Liver (tissue), 9 donors: ENCODE results near the gene KCNK7. TPM values are rescaled to one million over a fixed set of nuclear protein-coding genes. Genes with fewer than 3 reads are reported as not detected.

ENCODE experiments used
- DNase-seq: peaks from one replicate; pipeline ENCODE4 v3.0.0-alpha.2; 2017; ENCODE audit warnings: low spot score
- H3K27ac ChIP-seq, 2 donors: one replicate each; pipeline ENCODE4 v1.7.0; 2013; ENCODE audit warnings: inconsistent platforms in 2 of 2, low read length in 2 of 2, control low read depth in 1 of 2, low read depth in 1 of 2, mild to moderate bottlenecking in 1 of 2
- H3K27me3 ChIP-seq, 4 donors: one replicate each; pipeline versions ENCODE4 v1.6.1 to v1.7.0; 2013; ENCODE audit warnings: low read length in 3 of 4, inconsistent platforms in 1 of 4, mild to moderate bottlenecking in 1 of 4, moderate library complexity in 1 of 4; ENCODE audit not compliant: control insufficient read depth in 4 of 4, insufficient read depth in 4 of 4
- H3K36me3 ChIP-seq, 4 donors: one replicate each; pipeline versions ENCODE4 v1.6.1 to v1.7.0; 2013; ENCODE audit warnings: low read length in 3 of 4, mild to moderate bottlenecking in 3 of 4, low read depth in 1 of 4, moderate library complexity in 1 of 4; ENCODE audit not compliant: control insufficient read depth in 4 of 4, insufficient read depth in 3 of 4
- H3K4me1 ChIP-seq, 4 donors: one replicate each; pipeline versions ENCODE4 v1.6.1 to v1.7.0; 2013; ENCODE audit warnings: low read length in 3 of 4, mild to moderate bottlenecking in 3 of 4, moderate library complexity in 1 of 4; ENCODE audit not compliant: control insufficient read depth in 4 of 4, insufficient read depth in 4 of 4
- H3K4me3 ChIP-seq, 3 donors: one replicate each; pipeline versions ENCODE4 v1.6.1 to v1.7.0; 2013; ENCODE audit warnings: low read length in 3 of 3, control low read depth in 1 of 3, low read depth in 1 of 3, mild to moderate bottlenecking in 1 of 3
- H3K9ac ChIP-seq, 2 donors: one replicate each; pipeline ENCODE4 v1.7.0; 2013; ENCODE audit warnings: low read length in 2 of 2, mild to moderate bottlenecking in 2 of 2, moderate library complexity in 2 of 2, control low read depth in 1 of 2, low read depth in 1 of 2
- H3K9me3 ChIP-seq, 4 donors: one replicate each; pipeline versions ENCODE4 v1.6.1 to v1.7.0; 2013; ENCODE audit warnings: low read length in 3 of 4; ENCODE audit not compliant: control insufficient read depth in 4 of 4
- ATF3 ChIP-seq: IDR thresholded peaks from 2 replicates; pipeline ENCODE4 v1.6.1; 2016; ENCODE audit warnings: antibody characterized with exemption
- FOXA1 ChIP-seq: IDR thresholded peaks from 2 replicates; pipeline ENCODE4 v1.6.1; 2016; ENCODE audit warnings: antibody characterized with exemption
- FOXA2 ChIP-seq: IDR thresholded peaks from 2 replicates; pipeline ENCODE4 v1.6.1; 2016; ENCODE audit warnings: antibody characterized with exemption
- HNF4A ChIP-seq, 2 donors: conservative IDR thresholded peaks; 2 replicates each; pipeline ENCODE4 v1.6.1; 2016; ENCODE audit warnings: antibody characterized with exemption in 2 of 2, mild to moderate bottlenecking in 2 of 2
- JUND ChIP-seq, 2 donors: IDR thresholded peaks; 2 replicates each; pipeline ENCODE4 v1.6.1; 2016; ENCODE audit warnings: antibody characterized with exemption in 2 of 2
- MAX ChIP-seq: IDR thresholded peaks from 2 replicates; pipeline ENCODE4 v1.6.1; 2016; ENCODE audit warnings: antibody characterized with exemption
- RAD21 ChIP-seq, 2 donors: IDR thresholded peaks; 2 replicates each; pipeline ENCODE4 v1.6.1; 2016; ENCODE audit warnings: antibody characterized with exemption in 2 of 2, mild to moderate bottlenecking in 2 of 2
- REST ChIP-seq: IDR thresholded peaks from 2 replicates; pipeline ENCODE4 v1.6.1; 2016; ENCODE audit warnings: antibody characterized with exemption, mild to moderate bottlenecking
- RXRA ChIP-seq, 2 donors: IDR thresholded peaks; 2 replicates each; pipeline ENCODE4 v1.6.1; 2017 to 2018; ENCODE audit warnings: antibody characterized with exemption in 2 of 2, mild to moderate bottlenecking in 1 of 2
- SP1 ChIP-seq: IDR thresholded peaks from 2 replicates; pipeline ENCODE4 v1.6.1; 2018; ENCODE audit warnings: antibody characterized with exemption, mild to moderate bottlenecking
- TAF1 ChIP-seq: conservative IDR thresholded peaks from 2 replicates; pipeline ENCODE4 v1.6.1; 2016; ENCODE audit warnings: antibody characterized with exemption, mild to moderate bottlenecking
- YY1 ChIP-seq: IDR thresholded peaks from 2 replicates; pipeline ENCODE4 v1.6.1; 2016; ENCODE audit warnings: antibody characterized with exemption, mild to moderate bottlenecking
- ZBTB33 ChIP-seq: IDR thresholded peaks from 2 replicates; pipeline ENCODE4 v1.6.1; 2016; ENCODE audit warnings: antibody characterized with exemption
- WGBS: extraction: QIAGEN DNeasy Blood & Tissue Kit; methylation state at CpG from one replicate; pipeline ENCODE4 v1.1.7; 2013; 5-methylcytosine and 5-hydroxymethylcytosine counted together
- polyA plus RNA-seq, 2 donors: library from polyadenylated mRNA; stranded (reverse) in 1 of 2; unstranded in 1 of 2; fragments of 200-250 nt in 1 of 2; fragments of >200 nt in 1 of 2; fragmentation: Nextera tagmentation in 1 of 2; extraction: Ambion mirVana in 1 of 2; gene quantifications; one replicate each; pipeline versions ENCODE4 v1.2.1 to v1.2.3, GENCODE V29; 2013 to 2015
- total RNA-seq, 2 donors: library from RNA; depleted of rRNA; stranded (reverse); fragments of >200 nt; gene quantifications; one replicate each; pipeline ENCODE4 v1.2.3, GENCODE V29; 2014
- donor health status: healthy.
- donor health status: healthy.
- donor health status: healthy.
- donor health status: healthy.
- donor health status: healthy.

The KCNK7 gene
- total and polyA plus RNA-seq, 4 donors: 0.14 to 0.32 (median 0.24) TPM

- Histone ChIP-seq H3K9ac (no peak overlapping the region), H3K9me3 (no peaks in the 10 kb centered on the region), H3K27ac (no peak overlapping the region), H3K27me3 (no peaks in the 10 kb centered on the region), H3K4me3 (no peak overlapping the region), H3K4me1 (peaks cover 8 to 28% (median 9%) of the 10 kb centered on the region in 4 donors), H3K36me3 (peaks cover 0 to 6% (median 1%) of the 10 kb centered on the region in 4 donors)
- no peak for DNase-seq
- 100% methylated on average over 4 of the region's 4 CpGs for WGBS
- TF ChIP-seq YY1 (no peak), SP1 (no peak), JUND (IDR thresholded peaks at IDR 0.05) (no peak)
These were observed 32.0 kb downstream of the KCNK7 start for GRCh38 chr11:65563601-65564000.

- 90% methylated on average over 9 of the region's 9 CpGs for WGBS
- Histone ChIP-seq H3K27me3 (no peaks in the 10 kb centered on the region), H3K9me3 (no peaks in the 10 kb centered on the region), H3K36me3 (peaks cover 0 to 3% (median 0%) of the 10 kb centered on the region in 4 donors), H3K9ac (no peak overlapping the region), H3K27ac (no peak overlapping the region), H3K4me1 (peaks cover 6 to 29% (median 8%) of the 10 kb centered on the region in 4 donors), H3K4me3 (no peak overlapping the region)
- DNase-seq: no peak
- TF ChIP-seq ATF3 (no peak), MAX (no peak), SP1 (no peak), RAD21 (IDR thresholded peaks at IDR 0.05) (no peak), ZBTB33 (no peak), YY1 (no peak), FOXA2 (no peak), REST (no peak), TAF1 (no peak)
These were observed 32.8 kb downstream of the KCNK7 start for GRCh38 chr11:65562788-65563187.

- WGBS: 93% methylated on average over 7 of the region's 7 CpGs
- Histone ChIP-seq H3K4me1 (peaks cover 8 to 35% (median 12%) of the 10 kb centered on the region in 4 donors), H3K36me3 (peaks cover 0 to 3% (median 0%) of the 10 kb centered on the region in 4 donors), H3K4me3 (no peak overlapping the region), H3K27ac (no peak overlapping the region), H3K27me3 (no peaks in the 10 kb centered on the region), H3K9ac (no peak overlapping the region), H3K9me3 (no peaks in the 10 kb centered on the region)
- no peak for TF ChIP-seq HNF4A (conservative IDR thresholded peaks at IDR 0.05)
- no peak for TF ChIP-seq ZBTB33
- no peak for TF ChIP-seq YY1
- TF ChIP-seq FOXA1: no peak
- TF ChIP-seq RXRA (IDR thresholded peaks at IDR 0.05): no peak
- TF ChIP-seq RAD21 (IDR thresholded peaks at IDR 0.05): no peak
- no peak for TF ChIP-seq TAF1
- TF ChIP-seq FOXA2: no peak
- no peak for DNase-seq
These were observed 33.6 kb downstream of the KCNK7 start for GRCh38 chr11:65562020-65562419.
